Heart left ventricle (tissue), 16 donors: Measurements from ENCODE around the gene TRHDE. TPM values are rescaled to one million over a fixed set of nuclear protein-coding genes. Genes with fewer than 3 reads are reported as not detected.

ENCODE experiments used
- ATAC-seq, 4 donors: fragments of 200-7000 bp; cut with Tn5 transposase; one replicate each; pipeline ENCODE4 v1.9.1; 2020 to 2022; ENCODE audit warnings: moderate library complexity in 4 of 4, mild to moderate bottlenecking in 3 of 4, moderate number of reproducible peaks in 1 of 4
- DNase-seq, 5 donors: peaks; one replicate each; pipeline ENCODE4 v3.0.0-alpha.2; 2020
- H3K27ac ChIP-seq, 12 donors: fragments of 200-600 bp; sonication (generic) in 4 of 12; one replicate each; pipeline versions ENCODE4 v1.5.0 to v1.8.0; 2016 to 2022; ENCODE audit warnings: mild to moderate bottlenecking in 2 of 12
- H3K27me3 ChIP-seq, 9 donors: fragments of 200-600 bp; sonication (generic) in 2 of 9; one replicate each; pipeline versions ENCODE4 v1.5.1 to v1.8.0; 2016 to 2022; ENCODE audit warnings: mild to moderate bottlenecking in 3 of 9
- H3K36me3 ChIP-seq, 9 donors: fragments of 200-600 bp; sonication (generic) in 2 of 9; one replicate each; pipeline versions ENCODE4 v1.5.0 to v1.8.0; 2018 to 2022; ENCODE audit warnings: mild to moderate bottlenecking in 2 of 9
- H3K4me1 ChIP-seq, 12 donors: fragments of 200-600 bp; sonication (generic) in 4 of 12; one replicate each; pipeline versions ENCODE4 v1.5.0 to v1.8.0; 2016 to 2022; ENCODE audit warnings: mild to moderate bottlenecking in 3 of 12
- H3K4me3 ChIP-seq, 12 donors: fragments of 200-600 bp; sonication (generic) in 4 of 12; one replicate each; pipeline versions ENCODE4 v1.5.0 to v1.8.0; 2017 to 2022; ENCODE audit warnings: mild to moderate bottlenecking in 9 of 12, moderate library complexity in 4 of 12
- H3K9me3 ChIP-seq, 12 donors: fragments of 200-600 bp; sonication (generic) in 4 of 12; one replicate each; pipeline versions ENCODE4 v1.5.0 to v1.8.0; 2016 to 2022; ENCODE audit warnings: mild to moderate bottlenecking in 1 of 12
- POLR2A ChIP-seq, 2 donors: fragments of 450-650 bp; IDR thresholded peaks; one replicate each; pipeline ENCODE4 v1.6.1; 2017; ENCODE audit warnings: antibody characterized with exemption in 2 of 2, mild to moderate bottlenecking in 2 of 2, moderate library complexity in 2 of 2
- WGBS, 4 donors: extraction: QIAGEN DNeasy Blood & Tissue Kit in 2 of 4; methylation state at CpG; one replicate each; pipeline versions ENCODE4 v1.1.5 to v1.1.7; 2013 to 2018; 5-methylcytosine and 5-hydroxymethylcytosine counted together
- intact Hi-C, 10 donors: fragments of 100-400 bp; cut with DNase I; formaldehyde crosslinking; loops; one replicate each; pipeline versions ENCODE4 v1.11.1 to v1.14.2; 2022
- polyA plus RNA-seq, 2 donors: library from polyadenylated mRNA; stranded (reverse); fragments of 200-250 nt; gene quantifications; one replicate each; pipeline ENCODE4 v1.2.3, GENCODE V29; 2013
- total RNA-seq, 9 donors: library from RNA; depleted of rRNA in 2 of 9; stranded (reverse); fragments of >200 nt in 2 of 9; fragmentation: NEBNext Ultra II Directional in 3 of 9; extraction: Animal tissue kit (Norgen Biotek cat#: 25700) in 3 of 9; gene quantifications; one replicate each; pipeline versions ENCODE4 v1.1.0 to v1.2.4, GENCODE V29; 2016 to 2023
- TF ChIP-seq, protein P1 (sequence below), 12 donors: fragments of 200-600 bp; sonication (generic) in 4 of 12; IDR thresholded peaks; one replicate each; pipeline versions ENCODE4 v1.5.0 to v1.8.0; 2018 to 2022; ENCODE audit warnings: antibody characterized with exemption in 12 of 12, mild to moderate bottlenecking in 5 of 12
- donor health status: ischemic (EF 13 %, LVEDD 7.1; RV severe dilation, severe dysfunction).
- donor health status: healthy with polysubstance abuse.
- donor health status: DM: no; HTN: yes; CAD: no.
- donor health status: DM: no; HTN: no; CAD: no.
- donor health status: ischemic (EF 25% LVEDD 6.9; RV normal size, moderate dysfunction).
- donor health status: ischemic (EF 25% LVEDD 5.7; RV mildly dilated, moderate dysfunction).
- donor health status: healthy.
- donor health status: DM: yes; HTN: yes; CAD: no.
- donor health status: ischemic (EF 35%, LVEDD 5.7; RV mildly dilated, moderate dysfunction).
- donor health status: nonischemic (EF 11% LVEDD 7.7; RV severe dilation, severe dysfunction).
- donor health status: DM: yes; HTN: yes; CAD: no.
- donor health status: PGD.
- donor health status: ischemic (EF 29% LVEDD 5.4; RV normal size, mild dysfunction).
- donor health status: nonischemic (EF 23%, LVEDD 6.1; RV moderate dilation, normal function).

The TRHDE gene
- total and polyA plus RNA-seq, 11 donors: 0.01 to 3.1 (median 0.28) TPM; not detected in 1

DNA sequence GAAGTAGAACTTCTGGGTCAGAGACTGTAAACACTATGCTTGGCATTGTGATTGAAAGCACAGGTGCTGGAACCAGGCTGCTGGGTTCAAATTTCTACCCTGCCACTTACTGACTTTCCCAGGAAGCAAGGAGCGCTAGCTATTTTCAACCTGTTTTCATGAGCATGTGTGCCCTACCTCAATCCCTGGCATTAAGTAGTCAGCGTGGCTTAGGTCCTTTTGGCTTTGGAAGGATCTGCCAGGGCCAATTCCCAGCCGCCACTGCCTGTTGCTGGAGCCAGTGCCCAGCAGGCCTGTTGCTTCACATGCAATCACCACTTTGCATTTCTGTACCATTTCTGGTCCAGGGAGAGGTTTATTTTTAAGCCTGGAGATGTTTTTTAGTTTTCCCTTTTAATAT, 196.3 kb downstream of the TRHDE start:
- 82 to 90% (median 89%) methylated on average over 3 of the region's 3 CpGs for WGBS, 4 donors
- Histone ChIP-seq H3K27me3 (no peaks in the 10 kb centered on the region), H3K9me3 (no peaks in the 10 kb centered on the region), H3K4me1 (no peaks in the 10 kb centered on the region), H3K27ac (no peak overlapping the region), H3K4me3 (no peak overlapping the region), H3K36me3 (no peaks in the 10 kb centered on the region)
- DNase-seq (no peak), ATAC-seq (no peak)
- intact Hi-C loops: no loop called here
- TF ChIP-seq POLR2A (IDR thresholded peaks at IDR 0.05): no peak
- TF ChIP-seq, protein P1, sequence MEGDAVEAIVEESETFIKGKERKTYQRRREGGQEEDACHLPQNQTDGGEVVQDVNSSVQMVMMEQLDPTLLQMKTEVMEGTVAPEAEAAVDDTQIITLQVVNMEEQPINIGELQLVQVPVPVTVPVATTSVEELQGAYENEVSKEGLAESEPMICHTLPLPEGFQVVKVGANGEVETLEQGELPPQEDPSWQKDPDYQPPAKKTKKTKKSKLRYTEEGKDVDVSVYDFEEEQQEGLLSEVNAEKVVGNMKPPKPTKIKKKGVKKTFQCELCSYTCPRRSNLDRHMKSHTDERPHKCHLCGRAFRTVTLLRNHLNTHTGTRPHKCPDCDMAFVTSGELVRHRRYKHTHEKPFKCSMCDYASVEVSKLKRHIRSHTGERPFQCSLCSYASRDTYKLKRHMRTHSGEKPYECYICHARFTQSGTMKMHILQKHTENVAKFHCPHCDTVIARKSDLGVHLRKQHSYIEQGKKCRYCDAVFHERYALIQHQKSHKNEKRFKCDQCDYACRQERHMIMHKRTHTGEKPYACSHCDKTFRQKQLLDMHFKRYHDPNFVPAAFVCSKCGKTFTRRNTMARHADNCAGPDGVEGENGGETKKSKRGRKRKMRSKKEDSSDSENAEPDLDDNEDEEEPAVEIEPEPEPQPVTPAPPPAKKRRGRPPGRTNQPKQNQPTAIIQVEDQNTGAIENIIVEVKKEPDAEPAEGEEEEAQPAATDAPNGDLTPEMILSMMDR (IDR thresholded peaks at IDR 0.05): no peak

DNA sequence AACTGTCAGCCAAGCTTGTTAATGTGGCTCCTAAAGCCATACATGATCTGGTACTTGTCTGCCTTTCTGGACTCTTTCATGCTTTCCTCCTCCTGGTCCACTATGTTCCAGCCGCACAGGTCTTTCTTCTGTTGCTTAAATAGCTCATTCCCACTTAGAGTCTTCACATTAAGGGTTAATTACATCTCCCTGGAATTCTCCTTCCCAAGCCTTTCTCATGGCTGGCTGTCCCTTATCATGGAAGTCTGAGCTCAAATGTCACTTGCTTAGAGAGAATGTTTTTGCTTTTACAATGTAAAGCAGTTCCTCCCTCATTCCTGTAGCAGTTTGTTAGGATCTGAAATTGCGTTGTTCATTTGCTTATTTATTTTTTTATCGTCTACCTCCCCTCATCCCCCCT, 199.6 kb downstream of the TRHDE start:
- H3K4me1 ChIP-seq: no peaks in the 10 kb centered on the region
- no peaks in the 10 kb centered on the region for H3K9me3 ChIP-seq
- TF ChIP-seq, protein P1 (IDR thresholded peaks at IDR 0.05): no peak
- TF ChIP-seq POLR2A (IDR thresholded peaks at IDR 0.05): no peak
- intact Hi-C loops: no loop called here
- DNase-seq: no peak
- 11 to 12% (median 11%) methylated on average over 3 of the region's 3 CpGs for WGBS, 4 donors
- H3K36me3 ChIP-seq: no peaks in the 10 kb centered on the region
- no peak overlapping the region for H3K4me3 ChIP-seq
- ATAC-seq: no peak
- no peaks in the 10 kb centered on the region for H3K27me3 ChIP-seq
- H3K27ac ChIP-seq: no peak overlapping the region

DNA sequence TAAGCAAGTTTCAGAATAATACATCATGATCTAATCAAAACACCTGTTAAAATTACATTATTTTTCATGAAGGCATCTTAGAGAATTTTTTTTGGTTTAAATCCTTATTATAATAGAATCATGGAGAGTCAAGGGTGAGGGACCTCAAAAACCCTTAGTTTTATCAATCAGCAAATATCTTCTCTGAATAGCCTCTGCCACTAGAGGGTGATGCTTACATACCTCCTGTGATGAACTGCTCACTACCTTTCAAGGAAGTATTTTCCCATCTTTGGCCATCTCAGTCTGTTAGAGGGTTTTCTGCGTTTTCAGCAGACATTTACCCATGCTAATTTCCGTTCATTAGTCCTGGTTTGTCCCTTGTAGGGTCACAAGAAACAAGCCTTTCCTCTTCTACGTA, 200.2 kb downstream of the TRHDE start:
- Histone ChIP-seq H3K27me3 (no peaks in the 10 kb centered on the region), H3K4me3 (no peak overlapping the region), H3K27ac (no peak overlapping the region), H3K36me3 (no peaks in the 10 kb centered on the region), H3K4me1 (no peaks in the 10 kb centered on the region), H3K9me3 (no peaks in the 10 kb centered on the region)
- no peak for TF ChIP-seq POLR2A (IDR thresholded peaks at IDR 0.05)
- TF ChIP-seq, protein P1 (IDR thresholded peaks at IDR 0.05): no peak
- intact Hi-C loops: no loop called here
- ATAC-seq: no peak
- WGBS, 4 donors: 63 to 79% (median 72%) methylated on average over 3 of the region's 3 CpGs
- DNase-seq: no peak

DNA sequence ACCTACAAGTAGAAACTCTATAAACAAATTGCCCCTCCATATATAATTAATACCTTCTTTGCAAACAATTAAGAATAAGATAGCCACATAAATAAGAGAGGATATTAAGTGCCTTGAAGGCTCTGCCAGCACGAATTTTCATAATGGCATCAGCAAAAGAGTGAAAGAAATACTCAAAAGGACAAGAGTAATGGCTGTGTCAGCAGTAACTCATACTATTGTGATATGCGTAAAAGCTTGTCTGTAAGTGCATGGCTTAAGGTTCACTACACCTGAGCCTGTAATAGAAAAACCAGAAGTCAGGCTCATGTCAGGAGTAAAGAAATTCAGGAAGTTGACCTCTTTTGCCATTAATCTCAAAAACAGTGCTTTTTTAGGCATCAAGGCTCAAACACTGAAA, 204.1 kb downstream of the TRHDE start:
- H3K27me3 ChIP-seq: no peaks in the 10 kb centered on the region
- H3K27ac ChIP-seq: no peak overlapping the region
- H3K4me3 ChIP-seq: no peak overlapping the region
- ATAC-seq: no peak
- intact Hi-C loops: no loop called here
- DNase-seq: no peak
- no peaks in the 10 kb centered on the region for H3K36me3 ChIP-seq
- TF ChIP-seq, protein P1 (IDR thresholded peaks at IDR 0.05): no peak
- no peak for TF ChIP-seq POLR2A (IDR thresholded peaks at IDR 0.05)
- no peaks in the 10 kb centered on the region for H3K9me3 ChIP-seq
- no peaks in the 10 kb centered on the region for H3K4me1 ChIP-seq
- WGBS, 4 donors: 69 to 78% (median 74%) methylated on average over 2 of the region's 2 CpGs
